K562 (cell line): ENCODE data around the gene SLC25A21. TPM values are rescaled to one million over a fixed set of nuclear protein-coding genes. Genes with fewer than 3 reads are reported as not detected.

Source experiments
- C11orf30 ChIP-seq: fragments of 450-650 bp; IDR thresholded peaks from 2 replicates; pipeline ENCODE4 v1.6.1; 2016; ENCODE audit warnings: low read depth, mild to moderate bottlenecking
- CBFA2T3 ChIP-seq: fragments of 450-650 bp; IDR thresholded peaks from 2 replicates; pipeline ENCODE4 v1.6.1; 2017
- CTBP1 ChIP-seq: fragments of 450-650 bp; IDR thresholded peaks from 2 replicates; pipeline ENCODE4 v1.6.1; 2016; ENCODE audit warnings: borderline replicate concordance
- DPF2 ChIP-seq: fragments of 450-650 bp; IDR thresholded peaks from 2 replicates; pipeline ENCODE4 v1.6.1; 2016
- FOXJ2 ChIP-seq: fragments of 200-800 bp; sonication (Bioruptor generic); IDR thresholded peaks from 2 replicates; pipeline ENCODE4 v1.6.1; 2016; ENCODE audit warnings: missing genetic modification characterization, missing compliant biosample characterization
- IRF2 ChIP-seq: sonication (generic); formaldehyde crosslinking; IDR thresholded peaks from 2 replicates; pipeline ENCODE4 v1.8.1; 2022; ENCODE audit warnings: mild to moderate bottlenecking, missing genetic modification reagents
- JUND ChIP-seq, 2 experiments: IDR thresholded peaks; 2 replicates in 1 of 2; 3 replicates in 1 of 2; pipeline ENCODE4 v1.6.1; 2011; ENCODE audit warnings: borderline replicate concordance in 2 of 2, low read depth in 2 of 2, low read length in 2 of 2, improper control_type of control experiment in 1 of 2, missing biosample characterization in 1 of 2, missing genetic modification characterization in 1 of 2, missing genetic modification reagents in 1 of 2
- MTA3 ChIP-seq: fragments of 450-650 bp; formaldehyde crosslinking; IDR thresholded peaks from 2 replicates; pipeline ENCODE4 v1.6.1; 2017; ENCODE audit warnings: mild to moderate bottlenecking, borderline replicate concordance
- MYC ChIP-seq, 2 experiments: fragments of 250-450 bp in 1 of 2; sonication (Bioruptor Pico) in 1 of 2; IDR thresholded peaks; 2 replicates each; pipeline versions ENCODE4 v1.5.1 to v1.6.1; 2012 to 2021; ENCODE audit warnings: low read depth in 2 of 2, borderline replicate concordance in 1 of 2, improper control_type of control experiment in 1 of 2, low read length in 1 of 2, mild to moderate bottlenecking in 1 of 2, moderate library complexity in 1 of 2
- NFRKB ChIP-seq: fragments of 450-650 bp; IDR thresholded peaks from 2 replicates; pipeline ENCODE4 v1.6.1; 2016; ENCODE audit warnings: low read depth
- NR1H2 ChIP-seq: sonication (generic); formaldehyde crosslinking; IDR thresholded peaks from 2 replicates; pipeline ENCODE4 v1.4.0; 2020; ENCODE audit warnings: mild to moderate bottlenecking, missing genetic modification reagents
- NR3C1 ChIP-seq: sonication (generic); formaldehyde crosslinking; IDR thresholded peaks from 2 replicates; pipeline ENCODE4 v1.8.1; 2022; ENCODE audit warnings: missing genetic modification reagents
- PCBP1 ChIP-seq: fragments of 200-400 bp; formaldehyde crosslinking; IDR thresholded peaks from 2 replicates; pipeline ENCODE4 v1.6.1; 2018; ENCODE audit warnings: mild to moderate bottlenecking, low read depth, low read length; ENCODE audit not compliant: poor library complexity, severe bottlenecking
- PHB ChIP-seq: fragments of 250-450 bp; sonication (Bioruptor Pico); IDR thresholded peaks from 2 replicates; pipeline ENCODE4 v1.5.0; 2021
- TAL1 ChIP-seq: fragments of 450-650 bp; IDR thresholded peaks from 2 replicates; pipeline ENCODE4 v1.6.1; 2016; ENCODE audit warnings: mild to moderate bottlenecking
- TBP ChIP-seq: optimal IDR thresholded peaks from 2 replicates; pipeline ENCODE3; 2011; ENCODE audit warnings: low read depth, low read length, improper control_type of control experiment
- ZKSCAN1 ChIP-seq: fragments of 150-350 bp; IDR thresholded peaks from 2 replicates; pipeline ENCODE4 v1.6.1; 2016; ENCODE audit warnings: low read depth, low read length
- ZNF583 ChIP-seq: fragments of 250-450 bp; sonication (Bioruptor Pico); IDR thresholded peaks from 2 replicates; pipeline ENCODE4 v1.4.0; 2020
- ZNF586 ChIP-seq: fragments of 450-650 bp; formaldehyde crosslinking; conservative IDR thresholded peaks from 2 replicates; pipeline ENCODE4 v1.4.0; 2020; ENCODE audit warnings: mild to moderate bottlenecking, moderate library complexity
- ZNF785 ChIP-seq: fragments of 250-450 bp; sonication (Bioruptor Pico); IDR thresholded peaks from 2 replicates; pipeline ENCODE4 v1.4.0; 2020; ENCODE audit warnings: mild to moderate bottlenecking
- polyA plus RNA-seq, 8 experiments: library from polyadenylated mRNA; depleted of rRNA in 4 of 8; stranded (reverse) in 5 of 8; unstranded in 3 of 8; fragments of >200 nt; fragmentation: Nextera tagmentation in 2 of 8; fragmentation: Illumina TruSeq in 1 of 8; extraction: Ambion mirVana in 2 of 8; extraction: Trizol in 1 of 8; gene quantifications; 2 replicates each; pipeline versions ENCODE4 v1.2.1 to v1.2.3, GENCODE V29; 2011 to 2014; ENCODE audit warnings: inconsistent platforms in 1 of 8, missing spikeins in 1 of 8
- total RNA-seq, 7 experiments: library from RNA; depleted of rRNA in 6 of 7; stranded (reverse); fragments of >200 nt in 6 of 7; fragmentation: Illumina TruSeq in 2 of 7; extraction: Trizol in 2 of 7; gene quantifications; 2 replicates each; pipeline versions ENCODE4 v1.2.1 to v1.2.3, GENCODE V29; 2011 to 2021; ENCODE audit warnings: low replicate concordance in 1 of 7
- TF ChIP-seq, protein P1 (sequence below), 2 experiments: IDR thresholded peaks; 2 replicates each; pipeline ENCODE4 v1.6.1; 2011; ENCODE audit warnings: borderline replicate concordance in 1 of 2, control low read depth in 1 of 2, low read depth in 1 of 2, low read length in 1 of 2, mild to moderate bottlenecking in 1 of 2, mixed read lengths in 1 of 2, moderate library complexity in 1 of 2; ENCODE audit not compliant: insufficient read depth in 1 of 2, insufficient read length in 1 of 2, poor library complexity in 1 of 2, severe bottlenecking in 1 of 2; ENCODE audit errors: extremely low read depth in 1 of 2
- TF ChIP-seq, protein P2 (sequence below): fragments of 450-650 bp; IDR thresholded peaks from 2 replicates; pipeline ENCODE4 v1.6.1; 2017; ENCODE audit warnings: antibody characterized with exemption
- TF ChIP-seq, protein P3 (sequence below): sonication (generic); IDR thresholded peaks from 2 replicates; pipeline ENCODE4 v1.6.1; 2016
- TF ChIP-seq, protein P4 (sequence below): fragments of 450-650 bp; IDR thresholded peaks from 2 replicates; pipeline ENCODE4 v1.7.1; 2018; ENCODE audit warnings: mild to moderate bottlenecking, low read depth; ENCODE audit not compliant: partially characterized antibody

SLC25A21 gene
- total and polyA plus RNA-seq, 9 of the 15 experiments (the other 6 are each of a cell fraction or from before 2014, with no cell fraction given), result 15.2 to 46.7 (median 28.7) TPM

DNA sequence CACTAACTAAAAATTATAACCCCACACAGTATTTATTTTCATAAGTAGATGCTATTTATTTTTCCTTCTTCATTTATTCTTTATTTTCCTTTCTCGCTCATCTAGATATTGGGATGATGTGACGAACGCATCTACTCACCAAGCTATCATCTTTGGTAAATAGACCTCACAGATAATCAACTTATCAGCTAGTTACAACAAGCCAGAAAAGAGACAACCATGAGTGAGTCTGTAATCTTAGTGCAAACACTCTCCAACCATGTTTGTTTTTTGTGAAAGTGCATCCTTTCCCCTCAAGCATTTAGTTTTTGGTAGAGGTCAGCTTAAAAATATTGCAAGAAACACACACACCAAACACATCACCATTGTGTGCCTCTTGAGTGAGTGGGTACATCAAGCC lies 84.9 kb downstream of the SLC25A21 start (continued):
- TF ChIP-seq, protein P1, sequence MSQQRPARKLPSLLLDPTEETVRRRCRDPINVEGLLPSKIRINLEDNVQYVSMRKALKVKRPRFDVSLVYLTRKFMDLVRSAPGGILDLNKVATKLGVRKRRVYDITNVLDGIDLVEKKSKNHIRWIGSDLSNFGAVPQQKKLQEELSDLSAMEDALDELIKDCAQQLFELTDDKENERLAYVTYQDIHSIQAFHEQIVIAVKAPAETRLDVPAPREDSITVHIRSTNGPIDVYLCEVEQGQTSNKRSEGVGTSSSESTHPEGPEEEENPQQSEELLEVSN (IDR thresholded peaks at IDR 0.05; ENCODE audit: borderline replicate concordance in 1 of 2, extremely low read depth in 1 of 2, insufficient read depth in 1 of 2, insufficient read length in 1 of 2, low read depth in 1 of 2, low read length in 1 of 2, poor library complexity in 1 of 2, severe bottlenecking in 1 of 2), result no peak
- TF ChIP-seq ZKSCAN1 (no peak), CTBP1 (0 out of 2 replicates have a peak, but pooled peaks have one; percentile 20), ZNF785 (no peak), TBP (no peak), ZNF586 (CRISPR knock-in tag) (no peak), PCBP1 (no peak), FOXJ2 (tag) (no peak), TAL1 (peak; percentile 74), NR1H2 (CRISPR knock-in tag) (no peak), NFRKB (no peak), JUND (IDR thresholded peaks at IDR 0.05; ENCODE audit: borderline replicate concordance, low read depth, low read length) (peak; percentile 21; the same call in 1 of the 2 replicates), JUND (tag; IDR thresholded peaks at IDR 0.05; ENCODE audit: borderline replicate concordance, low read depth, low read length) (no peak), CBFA2T3 (peak; percentile 78), PHB (CRISPR knock-in tag) (no peak), DPF2 (peak; percentile 75), MTA3 (no peak), C11orf30 (no peak), IRF2 (no peak), NR3C1 (CRISPR knock-in tag) (no peak), MYC (IDR thresholded peaks at IDR 0.05; ENCODE audit: low read depth, low read length) (no peak), MYC (CRISPR knock-in tag; IDR thresholded peaks at IDR 0.05; ENCODE audit: borderline replicate concordance, low read depth) (no peak), ZNF583 (CRISPR knock-in tag) (no peak)
- TF ChIP-seq, protein P2, sequence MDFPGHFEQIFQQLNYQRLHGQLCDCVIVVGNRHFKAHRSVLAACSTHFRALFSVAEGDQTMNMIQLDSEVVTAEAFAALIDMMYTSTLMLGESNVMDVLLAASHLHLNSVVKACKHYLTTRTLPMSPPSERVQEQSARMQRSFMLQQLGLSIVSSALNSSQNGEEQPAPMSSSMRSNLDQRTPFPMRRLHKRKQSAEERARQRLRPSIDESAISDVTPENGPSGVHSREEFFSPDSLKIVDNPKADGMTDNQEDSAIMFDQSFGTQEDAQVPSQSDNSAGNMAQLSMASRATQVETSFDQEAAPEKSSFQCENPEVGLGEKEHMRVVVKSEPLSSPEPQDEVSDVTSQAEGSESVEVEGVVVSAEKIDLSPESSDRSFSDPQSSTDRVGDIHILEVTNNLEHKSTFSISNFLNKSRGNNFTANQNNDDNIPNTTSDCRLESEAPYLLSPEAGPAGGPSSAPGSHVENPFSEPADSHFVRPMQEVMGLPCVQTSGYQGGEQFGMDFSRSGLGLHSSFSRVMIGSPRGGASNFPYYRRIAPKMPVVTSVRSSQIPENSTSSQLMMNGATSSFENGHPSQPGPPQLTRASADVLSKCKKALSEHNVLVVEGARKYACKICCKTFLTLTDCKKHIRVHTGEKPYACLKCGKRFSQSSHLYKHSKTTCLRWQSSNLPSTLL, result no peak
- TF ChIP-seq, protein P3, sequence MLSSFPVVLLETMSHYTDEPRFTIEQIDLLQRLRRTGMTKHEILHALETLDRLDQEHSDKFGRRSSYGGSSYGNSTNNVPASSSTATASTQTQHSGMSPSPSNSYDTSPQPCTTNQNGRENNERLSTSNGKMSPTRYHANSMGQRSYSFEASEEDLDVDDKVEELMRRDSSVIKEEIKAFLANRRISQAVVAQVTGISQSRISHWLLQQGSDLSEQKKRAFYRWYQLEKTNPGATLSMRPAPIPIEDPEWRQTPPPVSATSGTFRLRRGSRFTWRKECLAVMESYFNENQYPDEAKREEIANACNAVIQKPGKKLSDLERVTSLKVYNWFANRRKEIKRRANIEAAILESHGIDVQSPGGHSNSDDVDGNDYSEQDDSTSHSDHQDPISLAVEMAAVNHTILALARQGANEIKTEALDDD, result peak; percentile 89; the same call in 1 of the 2 replicates
- TF ChIP-seq, protein P4, sequence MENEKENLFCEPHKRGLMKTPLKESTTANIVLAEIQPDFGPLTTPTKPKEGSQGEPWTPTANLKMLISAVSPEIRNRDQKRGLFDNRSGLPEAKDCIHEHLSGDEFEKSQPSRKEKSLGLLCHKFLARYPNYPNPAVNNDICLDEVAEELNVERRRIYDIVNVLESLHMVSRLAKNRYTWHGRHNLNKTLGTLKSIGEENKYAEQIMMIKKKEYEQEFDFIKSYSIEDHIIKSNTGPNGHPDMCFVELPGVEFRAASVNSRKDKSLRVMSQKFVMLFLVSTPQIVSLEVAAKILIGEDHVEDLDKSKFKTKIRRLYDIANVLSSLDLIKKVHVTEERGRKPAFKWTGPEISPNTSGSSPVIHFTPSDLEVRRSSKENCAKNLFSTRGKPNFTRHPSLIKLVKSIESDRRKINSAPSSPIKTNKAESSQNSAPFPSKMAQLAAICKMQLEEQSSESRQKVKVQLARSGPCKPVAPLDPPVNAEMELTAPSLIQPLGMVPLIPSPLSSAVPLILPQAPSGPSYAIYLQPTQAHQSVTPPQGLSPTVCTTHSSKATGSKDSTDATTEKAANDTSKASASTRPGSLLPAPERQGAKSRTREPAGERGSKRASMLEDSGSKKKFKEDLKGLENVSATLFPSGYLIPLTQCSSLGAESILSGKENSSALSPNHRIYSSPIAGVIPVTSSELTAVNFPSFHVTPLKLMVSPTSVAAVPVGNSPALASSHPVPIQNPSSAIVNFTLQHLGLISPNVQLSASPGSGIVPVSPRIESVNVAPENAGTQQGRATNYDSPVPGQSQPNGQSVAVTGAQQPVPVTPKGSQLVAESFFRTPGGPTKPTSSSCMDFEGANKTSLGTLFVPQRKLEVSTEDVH, result no peak
